Fibroblast of pulmonary artery (primary cell): ENCODE measurements around the gene PLCH2.

Experiments
- DNase-seq: peaks from one replicate; pipeline ENCODE4 v3.0.0-alpha.2; 2010; ENCODE audit warnings: low read depth
- H3K4me3 ChIP-seq: replicated peaks from 2 replicates; pipeline ENCODE4 v1.5.1; 2011; ENCODE audit warnings: low read depth, mild to moderate bottlenecking, control low read depth, low read length, moderate library complexity
- TF ChIP-seq, protein P1 (sequence below): IDR thresholded peaks from 2 replicates; pipeline ENCODE4 v1.5.1; 2011; ENCODE audit warnings: mild to moderate bottlenecking, control low read depth, low read length, inconsistent platforms; ENCODE audit errors: missing control alignments

The PLCH2 gene

DNA sequence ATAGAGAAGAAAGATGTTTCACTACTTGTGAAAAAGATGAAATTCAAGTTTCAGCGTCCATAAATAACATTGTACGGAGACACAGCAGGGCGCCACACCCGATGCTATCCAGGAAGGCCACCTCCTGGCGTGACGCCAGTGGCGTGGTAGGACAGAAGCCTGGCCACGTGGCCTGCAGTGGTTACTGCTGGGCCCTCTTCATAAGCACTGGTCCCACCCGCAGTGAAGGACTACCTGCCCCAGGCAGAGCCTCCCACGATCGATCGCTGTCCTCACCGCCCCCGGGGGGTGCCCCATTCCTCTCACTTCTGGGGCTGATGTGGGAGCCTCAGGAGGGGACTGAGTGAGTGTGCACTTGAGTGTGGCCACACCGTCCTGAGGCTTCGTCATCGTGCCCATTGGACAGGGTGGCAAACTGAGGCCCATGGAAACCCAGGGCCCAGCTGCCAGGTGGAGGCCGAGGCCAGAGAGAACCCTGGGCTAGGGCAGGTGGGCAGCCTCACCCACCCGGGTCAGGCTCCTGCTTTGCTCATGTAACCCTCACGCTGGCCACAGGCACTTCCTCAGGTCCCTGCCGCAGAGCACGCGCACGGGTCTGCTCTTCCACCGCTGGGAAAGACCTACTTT, 65.6 kb downstream of the PLCH2 start:
- DNase-seq, result no peak
- TF ChIP-seq, protein P1, sequence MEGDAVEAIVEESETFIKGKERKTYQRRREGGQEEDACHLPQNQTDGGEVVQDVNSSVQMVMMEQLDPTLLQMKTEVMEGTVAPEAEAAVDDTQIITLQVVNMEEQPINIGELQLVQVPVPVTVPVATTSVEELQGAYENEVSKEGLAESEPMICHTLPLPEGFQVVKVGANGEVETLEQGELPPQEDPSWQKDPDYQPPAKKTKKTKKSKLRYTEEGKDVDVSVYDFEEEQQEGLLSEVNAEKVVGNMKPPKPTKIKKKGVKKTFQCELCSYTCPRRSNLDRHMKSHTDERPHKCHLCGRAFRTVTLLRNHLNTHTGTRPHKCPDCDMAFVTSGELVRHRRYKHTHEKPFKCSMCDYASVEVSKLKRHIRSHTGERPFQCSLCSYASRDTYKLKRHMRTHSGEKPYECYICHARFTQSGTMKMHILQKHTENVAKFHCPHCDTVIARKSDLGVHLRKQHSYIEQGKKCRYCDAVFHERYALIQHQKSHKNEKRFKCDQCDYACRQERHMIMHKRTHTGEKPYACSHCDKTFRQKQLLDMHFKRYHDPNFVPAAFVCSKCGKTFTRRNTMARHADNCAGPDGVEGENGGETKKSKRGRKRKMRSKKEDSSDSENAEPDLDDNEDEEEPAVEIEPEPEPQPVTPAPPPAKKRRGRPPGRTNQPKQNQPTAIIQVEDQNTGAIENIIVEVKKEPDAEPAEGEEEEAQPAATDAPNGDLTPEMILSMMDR, result no peak
- no peak overlapping the region for H3K4me3 ChIP-seq

DNA sequence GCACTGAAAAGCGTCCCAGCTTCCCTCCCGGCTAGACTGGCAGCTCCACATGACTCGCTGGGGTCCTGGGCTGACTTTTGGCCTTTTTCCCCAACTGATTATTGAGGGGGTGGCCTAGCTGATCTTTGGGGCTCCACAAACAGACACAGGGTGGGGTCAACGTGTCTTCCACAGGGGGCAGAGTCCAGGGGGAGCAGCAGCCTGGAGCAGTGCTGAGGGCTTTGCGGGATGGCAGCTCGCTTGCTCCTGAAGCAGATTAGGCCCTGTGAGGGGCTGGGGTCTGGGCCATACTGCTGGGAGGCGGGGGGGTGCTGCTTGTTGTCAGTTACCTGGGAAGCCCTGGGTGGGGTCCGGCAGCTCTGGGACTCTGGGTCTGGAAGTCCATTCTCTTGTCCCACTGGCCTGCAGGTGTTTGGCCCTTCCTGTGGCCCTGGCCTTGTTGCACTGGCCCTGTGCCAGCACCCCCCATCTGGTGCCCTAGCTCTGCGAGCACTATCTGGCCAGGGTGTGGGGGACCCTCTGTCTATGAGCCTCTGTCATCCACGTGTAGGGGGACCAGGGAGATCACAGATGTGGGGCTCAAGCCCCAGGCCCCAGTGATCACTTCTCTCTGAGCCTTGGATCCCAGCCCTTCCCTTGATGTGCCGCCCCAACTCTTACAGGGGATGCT, 66.3 kb downstream of the PLCH2 start:
- no peak overlapping the region for H3K4me3 ChIP-seq
- DNase-seq, result no peak

DNA sequence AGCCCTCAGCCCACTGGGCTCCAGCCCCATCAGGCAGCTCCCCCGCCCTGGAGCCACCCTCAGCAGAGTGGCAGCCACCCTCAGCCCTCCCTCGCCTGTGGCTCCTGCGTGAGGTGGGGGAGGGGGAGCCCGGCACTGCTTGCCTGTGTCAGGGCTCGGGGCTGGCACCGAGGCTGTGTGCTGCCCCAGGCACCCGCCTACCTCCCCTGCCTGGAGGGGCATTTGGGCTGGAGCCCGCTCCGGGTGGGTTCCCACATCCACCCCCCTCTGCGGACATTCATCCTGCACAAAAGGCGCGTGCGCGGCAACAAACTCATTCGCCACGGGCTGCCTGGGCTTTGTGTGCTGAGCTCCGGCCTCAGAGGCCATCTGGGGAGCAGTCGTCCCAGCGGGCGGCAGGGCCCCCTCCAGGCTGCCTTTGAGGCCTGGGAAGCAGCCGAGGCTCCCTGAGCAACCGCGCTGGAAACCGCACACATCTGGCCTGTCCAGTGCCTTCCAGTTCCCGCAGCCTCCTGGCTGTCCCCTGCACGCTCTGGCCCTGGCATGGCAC, 67.5 kb downstream of the PLCH2 start:
- TF ChIP-seq, protein P1, result no peak
- no peak for DNase-seq
- H3K4me3 ChIP-seq, result no peak overlapping the region

More for the DNA sequence above, 66.3 kb downstream of the PLCH2 start:
- TF ChIP-seq, protein P1, result no peak

DNA sequence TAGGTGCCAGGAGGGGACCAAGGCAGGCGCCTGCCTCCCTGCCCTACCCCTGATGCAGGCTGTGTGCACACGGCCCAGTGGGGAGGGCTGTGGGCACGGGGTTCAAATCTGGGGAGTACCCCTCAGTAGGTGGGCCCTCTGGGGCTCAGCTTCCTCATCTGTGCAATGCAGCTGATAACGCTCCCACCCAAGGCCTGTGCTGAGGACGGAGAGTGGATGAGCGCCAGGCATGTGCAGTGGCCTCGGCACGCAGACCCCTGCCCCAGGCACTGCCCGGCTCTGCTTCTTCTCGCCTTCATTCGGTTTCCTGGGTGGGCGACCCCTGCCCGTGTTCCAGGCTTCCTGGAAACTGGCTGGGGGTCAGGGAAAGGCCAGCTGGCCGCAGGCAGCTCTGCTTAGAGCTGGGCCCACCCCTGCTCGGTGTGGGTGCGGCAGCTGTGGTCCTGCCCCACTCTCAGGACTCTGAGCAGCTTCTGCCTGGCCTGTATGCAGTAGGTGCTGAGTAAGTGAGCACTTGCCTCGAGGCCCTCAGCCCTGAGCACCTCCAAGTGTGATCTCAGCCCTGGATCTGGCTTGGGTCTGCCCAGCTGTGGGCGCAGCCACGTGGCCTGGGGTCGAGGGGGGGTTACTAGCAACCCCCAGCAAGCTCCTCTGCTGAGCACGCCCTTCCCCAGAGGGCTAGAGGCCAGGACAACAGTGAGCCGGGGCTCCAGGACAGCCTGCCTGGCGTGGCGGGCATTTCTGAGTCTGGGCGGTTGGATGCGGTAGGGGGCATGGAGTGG, 68.2 kb downstream of the PLCH2 start:
- no peak for DNase-seq
- H3K4me3 ChIP-seq, result no peak overlapping the region
- TF ChIP-seq, protein P1, result no peak

DNA sequence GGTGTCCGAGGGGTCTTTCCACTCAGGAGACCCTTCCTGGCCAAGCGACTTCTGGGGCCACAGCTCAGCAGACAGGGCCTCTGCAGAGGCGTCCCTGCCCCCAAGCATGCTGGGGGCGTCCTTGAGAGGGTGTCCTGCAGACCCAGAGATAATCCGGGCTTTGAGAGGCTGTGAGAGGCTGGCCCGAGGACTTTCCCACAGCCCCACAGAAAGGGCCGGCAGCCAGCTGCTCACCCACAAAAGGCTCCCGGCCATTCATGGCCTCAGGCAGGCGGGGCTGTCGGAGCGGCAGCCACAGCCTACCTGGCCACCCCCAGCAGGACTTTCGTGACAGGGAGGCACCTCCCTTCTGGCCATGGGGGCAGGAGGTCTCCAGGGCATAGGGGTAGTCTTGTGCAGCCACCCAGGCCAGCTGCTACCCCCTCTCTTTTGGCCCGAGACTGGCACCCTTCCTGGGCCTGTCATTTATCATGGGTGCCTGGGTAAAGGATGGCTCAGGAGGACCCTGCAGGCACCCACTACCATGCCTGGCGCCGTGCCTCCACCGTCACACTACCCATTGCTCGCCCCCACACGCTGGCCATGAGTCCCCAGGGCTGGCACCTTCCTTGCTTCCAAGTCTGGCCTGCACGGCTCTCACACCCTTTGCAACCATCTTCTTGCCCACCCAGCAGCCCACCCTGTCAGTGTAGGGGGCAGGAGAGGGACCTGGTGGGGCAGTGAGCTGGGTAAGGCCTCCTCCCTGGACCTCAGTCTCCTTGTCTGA, 69.0 kb downstream of the PLCH2 start:
- TF ChIP-seq, protein P1, result no peak
- no peak overlapping the region for H3K4me3 ChIP-seq
- DNase-seq, result no peak

DNA sequence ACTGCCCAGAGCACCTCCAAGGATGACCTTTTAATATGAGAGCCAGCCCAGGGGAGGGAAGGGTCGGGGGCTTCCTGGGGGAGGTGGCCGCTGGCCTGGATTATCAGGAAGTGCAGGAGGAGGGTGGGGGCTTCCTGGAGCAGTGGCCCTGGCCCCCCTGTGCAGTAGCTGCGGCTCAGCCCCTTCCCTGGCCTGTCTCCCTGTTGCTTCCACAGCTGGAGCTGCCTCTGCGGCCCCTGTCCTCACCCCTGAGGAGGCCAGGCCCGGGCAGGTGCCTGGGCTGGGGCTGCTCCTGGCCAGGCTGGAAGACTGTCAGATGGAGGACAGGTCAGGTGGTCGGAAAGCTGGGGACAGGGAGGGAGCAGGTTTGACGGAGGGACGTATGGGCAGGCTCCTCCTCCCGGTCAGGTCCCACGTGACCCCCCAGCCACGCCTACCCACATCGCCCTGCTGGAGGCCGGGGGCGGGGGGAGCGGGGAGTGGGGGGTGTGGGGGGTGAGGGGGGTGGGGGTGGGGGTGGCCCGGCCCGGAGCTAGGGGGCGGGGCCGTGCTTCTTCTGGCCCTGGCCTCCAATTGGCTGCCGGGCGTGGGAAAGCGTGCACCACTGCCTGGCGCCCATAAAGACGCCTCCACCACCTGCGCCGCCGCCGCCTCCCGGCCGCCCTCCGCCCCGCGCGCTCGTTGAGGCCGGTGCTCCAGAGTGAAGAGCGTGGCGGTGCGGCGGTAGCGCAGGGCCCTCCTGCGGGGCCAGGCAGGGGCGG, 69.8 kb downstream of the PLCH2 start:
- DNase-seq, result peak; percentile 59
- H3K4me3 ChIP-seq, result peak overlapping the region; percentile 45
- TF ChIP-seq, protein P1, result no peak
